ENCODE measurements around the gene PLPPR4.

Gene PLPPR4

GRCh38 chr1:99292886-99293285, 28.6 kb downstream of the PLPPR4 start:
- H3K36me3 Mint-ChIP-seq (ENCODE audit: low read depth): no peaks in the 10 kb centered on the region
- no peak overlapping the region for H3K4me3 Mint-ChIP-seq
- H3K27ac Mint-ChIP-seq: no peak overlapping the region

DNA sequence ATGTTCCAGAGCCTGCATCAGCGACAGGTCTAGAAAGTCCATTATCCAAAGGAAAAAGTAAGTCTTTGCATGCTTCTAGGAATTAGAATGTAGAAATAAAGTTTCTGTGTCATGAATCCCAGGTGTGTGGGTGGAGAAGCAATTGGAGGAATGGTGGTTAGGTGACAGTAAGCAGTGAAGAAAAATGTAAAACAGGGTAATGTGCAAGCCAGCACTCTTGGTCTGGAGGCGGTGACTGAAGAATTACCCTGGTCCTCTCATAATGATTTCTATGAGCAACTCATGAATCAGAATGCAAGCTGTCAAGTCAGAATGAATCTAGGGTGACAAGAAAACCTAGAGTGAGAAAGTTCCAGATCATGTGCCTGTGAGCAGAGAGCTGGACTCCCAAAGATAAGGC, 33.6 kb downstream of the PLPPR4 start:
- Mint-ChIP-seq H3K27me3 (no peaks in the 10 kb centered on the region), H3K9me3 (peaks cover 2% of the 10 kb centered on the region), H3K27ac (no peak overlapping the region), H3K4me3 (no peak overlapping the region), H3K4me1 (ENCODE audit: low read depth) (no peaks in the 10 kb centered on the region), H3K36me3 (ENCODE audit: low read depth) (no peaks in the 10 kb centered on the region)

More at GRCh38 chr1:99292886-99293285, 28.6 kb downstream of the PLPPR4 start:
- Mint-ChIP-seq H3K27me3 (no peaks in the 10 kb centered on the region), H3K4me1 (ENCODE audit: low read depth) (no peaks in the 10 kb centered on the region), H3K9me3 (peaks cover 7% of the 10 kb centered on the region)

DNA sequence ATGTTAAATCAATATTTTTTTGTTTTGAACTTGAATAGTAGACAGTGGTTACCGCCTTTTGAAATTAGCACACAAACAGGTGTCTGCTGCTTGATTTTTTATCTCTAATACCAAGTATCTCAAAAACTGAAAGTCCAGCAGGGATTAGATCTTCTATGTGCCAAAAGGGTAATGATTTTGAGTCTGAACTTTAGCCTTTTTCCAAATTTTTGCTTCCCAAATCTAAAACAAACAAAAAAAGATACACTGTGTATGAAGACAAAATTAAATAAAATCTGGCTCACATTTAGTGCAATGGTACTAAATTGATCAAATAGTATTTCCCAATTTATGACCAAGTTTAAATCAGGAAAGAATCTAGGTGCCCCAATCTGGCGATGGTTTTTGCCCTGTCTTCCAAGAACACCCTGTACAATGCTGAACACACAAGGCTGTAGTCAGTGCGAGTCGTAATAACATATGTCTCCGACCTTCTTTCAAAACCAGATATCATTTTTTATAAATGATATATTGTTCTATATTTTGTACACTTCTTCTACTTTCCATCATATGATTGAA, 40.5 kb downstream of the PLPPR4 start:
- Mint-ChIP-seq H3K4me3 (no peak overlapping the region), H3K27ac (no peak overlapping the region), H3K36me3 (ENCODE audit: low read depth) (no peaks in the 10 kb centered on the region), H3K9me3 (peaks cover 6% of the 10 kb centered on the region), H3K4me1 (ENCODE audit: low read depth) (no peaks in the 10 kb centered on the region), H3K27me3 (no peaks in the 10 kb centered on the region)

GRCh38 chr1:99305626-99306025, 41.3 kb downstream of the PLPPR4 start:
- no peaks in the 10 kb centered on the region for H3K4me1 Mint-ChIP-seq (ENCODE audit: low read depth)
- H3K27me3 Mint-ChIP-seq: no peaks in the 10 kb centered on the region
- H3K9me3 Mint-ChIP-seq: peaks cover 6% of the 10 kb centered on the region
- no peaks in the 10 kb centered on the region for H3K36me3 Mint-ChIP-seq (ENCODE audit: low read depth)
- no peak overlapping the region for H3K4me3 Mint-ChIP-seq
- no peak overlapping the region for H3K27ac Mint-ChIP-seq

- Mint-ChIP-seq H3K4me3 (no peak overlapping the region), H3K27ac (no peak overlapping the region), H3K27me3 (no peaks in the 10 kb centered on the region), H3K36me3 (ENCODE audit: low read depth) (no peaks in the 10 kb centered on the region), H3K9me3 (peaks cover 6% of the 10 kb centered on the region), H3K4me1 (ENCODE audit: low read depth) (no peaks in the 10 kb centered on the region)
Measured at GRCh38 chr1:99306056-99306455, 41.8 kb downstream of the PLPPR4 start.

DNA sequence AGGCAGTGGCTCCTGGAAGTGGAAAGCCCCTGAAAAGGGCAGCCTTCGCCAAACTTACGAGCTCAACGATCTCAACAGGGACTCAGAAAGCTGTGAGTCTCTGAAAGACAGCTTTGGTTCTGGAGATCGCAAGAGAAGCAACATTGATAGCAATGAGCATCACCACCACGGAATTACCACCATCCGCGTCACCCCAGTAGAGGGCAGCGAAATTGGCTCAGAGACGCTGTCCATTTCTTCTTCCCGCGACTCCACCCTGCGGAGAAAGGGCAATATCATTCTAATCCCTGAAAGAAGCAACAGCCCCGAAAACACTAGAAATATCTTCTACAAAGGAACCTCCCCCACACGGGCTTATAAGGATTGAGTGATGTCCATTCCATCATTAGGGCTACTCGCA, 42.4 kb downstream of the PLPPR4 start:
- H3K4me1 Mint-ChIP-seq (ENCODE audit: low read depth): no peaks in the 10 kb centered on the region

DNA sequence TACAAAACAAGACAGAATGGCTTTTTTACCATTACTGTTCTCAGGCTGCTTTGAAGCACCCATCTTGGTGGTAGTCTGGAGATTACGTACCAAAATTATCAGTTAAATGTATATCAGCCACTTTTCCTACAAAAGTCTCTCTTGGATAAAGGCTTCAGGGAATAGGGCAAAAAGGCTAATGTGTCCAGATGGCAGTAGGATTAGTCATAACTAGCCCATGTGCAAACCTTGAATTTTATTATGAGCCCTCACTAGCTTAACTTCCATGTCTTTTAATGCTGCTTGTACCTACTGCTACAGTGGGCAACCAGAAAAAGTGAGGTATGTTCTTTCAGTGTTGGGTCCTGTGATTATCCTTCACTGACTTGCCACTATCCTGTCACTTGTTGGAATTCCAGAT, 51.0 kb downstream of the PLPPR4 start:
- Mint-ChIP-seq H3K4me1 (ENCODE audit: low read depth) (no peaks in the 10 kb centered on the region), H3K4me3 (no peak overlapping the region), H3K27ac (no peak overlapping the region), H3K27me3 (no peaks in the 10 kb centered on the region), H3K36me3 (ENCODE audit: low read depth) (no peaks in the 10 kb centered on the region), H3K9me3 (no peaks in the 10 kb centered on the region)

More for the DNA sequence above, 42.4 kb downstream of the PLPPR4 start:
- Mint-ChIP-seq H3K9me3 (peaks cover 6% of the 10 kb centered on the region), H3K27ac (no peak overlapping the region), H3K4me3 (no peak overlapping the region), H3K36me3 (ENCODE audit: low read depth) (no peaks in the 10 kb centered on the region), H3K27me3 (no peaks in the 10 kb centered on the region)

GRCh38 chr1:99326215-99326949, 62.1 kb downstream of the PLPPR4 start:
- no peak overlapping the region for H3K27ac Mint-ChIP-seq
- no peak overlapping the region for H3K4me3 Mint-ChIP-seq
- H3K4me1 Mint-ChIP-seq (ENCODE audit: low read depth): no peaks in the 10 kb centered on the region
- no peaks in the 10 kb centered on the region for H3K9me3 Mint-ChIP-seq
- H3K36me3 Mint-ChIP-seq (ENCODE audit: low read depth): no peaks in the 10 kb centered on the region
- no peaks in the 10 kb centered on the region for H3K27me3 Mint-ChIP-seq

DNA sequence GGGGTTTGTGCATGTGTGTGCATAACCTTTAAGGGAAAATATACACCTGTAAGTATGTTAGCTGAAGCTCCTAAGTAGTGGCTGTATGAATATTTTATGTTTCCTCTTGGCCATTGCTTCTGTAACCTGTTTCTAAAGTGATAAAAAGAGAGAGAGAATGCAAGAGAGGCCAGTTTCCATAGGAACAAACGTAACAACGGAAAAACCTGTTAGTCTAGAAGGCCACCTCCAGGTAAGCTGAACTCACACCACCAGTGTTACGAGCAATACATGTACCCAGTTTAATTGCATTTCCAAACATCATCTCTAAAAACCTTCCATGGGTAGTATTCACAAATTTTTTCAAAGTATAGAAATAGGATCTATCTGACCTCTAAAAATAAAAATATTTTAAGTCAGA, 63.1 kb downstream of the PLPPR4 start:
- no peaks in the 10 kb centered on the region for H3K9me3 Mint-ChIP-seq
- no peaks in the 10 kb centered on the region for H3K36me3 Mint-ChIP-seq (ENCODE audit: low read depth)
- H3K4me1 Mint-ChIP-seq (ENCODE audit: low read depth): no peaks in the 10 kb centered on the region
- H3K4me3 Mint-ChIP-seq: no peak overlapping the region
- H3K27me3 Mint-ChIP-seq: no peaks in the 10 kb centered on the region
- H3K27ac Mint-ChIP-seq: no peak overlapping the region

DNA sequence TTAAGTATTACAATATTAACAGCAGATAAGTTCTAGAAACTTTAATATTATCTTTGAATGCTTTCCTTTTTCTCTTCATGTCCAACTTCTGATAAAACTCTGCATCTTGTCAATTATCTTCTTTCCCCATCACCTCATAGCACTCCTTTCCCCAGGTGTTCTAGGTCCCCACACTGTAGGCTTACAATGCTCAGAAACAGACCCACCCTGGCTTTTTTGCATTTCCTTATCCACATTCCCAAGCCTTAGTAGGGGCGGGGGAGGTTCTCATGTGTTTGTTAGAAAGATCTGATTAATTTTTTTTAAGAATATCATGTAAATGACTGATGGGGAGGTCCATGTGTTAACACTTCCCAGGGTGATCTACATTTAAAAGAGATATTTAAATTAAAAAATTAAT, 63.9 kb downstream of the PLPPR4 start:
- no peaks in the 10 kb centered on the region for H3K36me3 Mint-ChIP-seq (ENCODE audit: low read depth)
- no peaks in the 10 kb centered on the region for H3K4me1 Mint-ChIP-seq (ENCODE audit: low read depth)
- H3K27ac Mint-ChIP-seq: no peak overlapping the region
- H3K9me3 Mint-ChIP-seq: no peaks in the 10 kb centered on the region
- H3K27me3 Mint-ChIP-seq: no peaks in the 10 kb centered on the region
- no peak overlapping the region for H3K4me3 Mint-ChIP-seq

- Mint-ChIP-seq H3K9me3 (no peaks in the 10 kb centered on the region), H3K4me3 (no peak overlapping the region), H3K4me1 (ENCODE audit: low read depth) (no peaks in the 10 kb centered on the region), H3K27me3 (no peaks in the 10 kb centered on the region), H3K27ac (no peak overlapping the region), H3K36me3 (ENCODE audit: low read depth) (no peaks in the 10 kb centered on the region)
Measured at GRCh38 chr1:99331083-99331482, 66.8 kb downstream of the PLPPR4 start.

DNA sequence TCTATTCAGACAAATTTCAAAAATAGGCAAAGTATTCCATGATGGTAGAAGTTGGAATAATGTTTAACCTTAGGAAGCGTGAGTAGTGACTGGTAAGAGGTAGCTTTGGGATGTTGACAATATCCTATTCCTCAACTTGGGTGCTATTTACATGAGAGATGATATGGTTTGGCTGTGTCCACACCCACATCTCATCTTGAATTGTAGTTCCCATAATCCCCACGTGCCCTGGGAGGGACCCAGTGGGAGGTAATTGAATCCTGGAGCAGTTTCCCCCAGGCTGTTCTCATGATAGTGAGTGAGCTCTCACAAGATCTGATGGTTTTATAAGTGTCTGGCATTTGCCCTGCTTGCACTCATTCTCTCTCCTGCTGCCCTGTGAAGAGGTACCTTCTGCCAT, 67.3 kb downstream of the PLPPR4 start:
- Mint-ChIP-seq H3K4me3 (no peak overlapping the region), H3K36me3 (ENCODE audit: low read depth) (no peaks in the 10 kb centered on the region), H3K9me3 (no peaks in the 10 kb centered on the region), H3K27ac (no peak overlapping the region), H3K27me3 (no peaks in the 10 kb centered on the region), H3K4me1 (ENCODE audit: low read depth) (no peaks in the 10 kb centered on the region)

GRCh38 chr1:99332561-99332960, 68.3 kb downstream of the PLPPR4 start:
- Mint-ChIP-seq H3K36me3 (ENCODE audit: low read depth) (no peaks in the 10 kb centered on the region), H3K27me3 (no peaks in the 10 kb centered on the region), H3K9me3 (no peaks in the 10 kb centered on the region), H3K4me1 (ENCODE audit: low read depth) (no peaks in the 10 kb centered on the region), H3K27ac (no peak overlapping the region), H3K4me3 (no peak overlapping the region)

- Mint-ChIP-seq H3K27me3 (no peaks in the 10 kb centered on the region), H3K36me3 (ENCODE audit: low read depth) (no peaks in the 10 kb centered on the region), H3K27ac (no peak overlapping the region), H3K4me1 (ENCODE audit: low read depth) (no peaks in the 10 kb centered on the region), H3K9me3 (no peaks in the 10 kb centered on the region), H3K4me3 (no peak overlapping the region)
Measured at GRCh38 chr1:99334991-99335390, 70.7 kb downstream of the PLPPR4 start.

GRCh38 chr1:99347041-99347684, 82.9 kb downstream of the PLPPR4 start:
- Mint-ChIP-seq H3K27ac (no peak overlapping the region), H3K4me1 (ENCODE audit: low read depth) (no peaks in the 10 kb centered on the region), H3K9me3 (no peaks in the 10 kb centered on the region), H3K4me3 (no peak overlapping the region), H3K27me3 (no peaks in the 10 kb centered on the region), H3K36me3 (ENCODE audit: low read depth) (no peaks in the 10 kb centered on the region)

Data from stimulated activated naive CD8-positive, alpha-beta T cell treated with anti-CD3 and anti-CD28 coated beads, Interleukin-15, Interleukin-2, amounts not matched to agents 100 ng/mL and 50 ng/mL, for 24 hours (primary cell).